Panc1 (cell line): Measurements from ENCODE around the gene H3-3A. TPM values are rescaled to one million over a fixed set of nuclear protein-coding genes. Genes with fewer than 3 reads are reported as not detected.
A peak's percentile ranks its signal among the peaks of the same experiment; 100 is the strongest.

Experiments
- ATAC-seq: fragments of 200-7000 bp; cut with Tn5 transposase; 2 replicates; pipeline ENCODE4 v1.9.1; 2020; ENCODE audit warnings: mild to moderate bottlenecking, moderate library complexity
- BruUV-seq: library from RNA; stranded (reverse); fragments of 400-500 nt; replicated peaks from 2 replicates; lab custom pipeline; 2021; lab: Mats Ljungman, UMichigan
- CTCF ChIA-PET: fragments of 300-600 bp; sonication (Branson Sonifier 250); formaldehyde crosslinking; loops from one replicate; lab custom pipeline; 2022; ENCODE audit warnings: antibody characterized with exemption; lab: Charles Lee
- POLR2A ChIA-PET: fragments of 300-600 bp; sonication (Branson Sonifier 250); formaldehyde crosslinking; loops from one replicate; lab custom pipeline; 2022; ENCODE audit warnings: antibody characterized with exemption; lab: Charles Lee
- DNase-seq: peaks from one replicate; pipeline ENCODE4 v3.0.0-alpha.2; 2010; ENCODE audit warnings: low read depth, low spot score
- H3K27ac ChIP-seq: 2 replicates; pipeline ENCODE4 v1.5.1; 2011; ENCODE audit warnings: mild to moderate bottlenecking, low read length, inconsistent platforms
- H3K27me3 ChIP-seq: fragments of 200-500 bp; sonication (Bioruptor generic); 2 replicates; pipeline ENCODE4 v1.6.0; 2014; ENCODE audit warnings: low read length, inconsistent platforms; ENCODE audit not compliant: control insufficient read depth, insufficient read depth
- H3K36me3 ChIP-seq: fragments of 200-500 bp; sonication (Bioruptor generic); 2 replicates; pipeline ENCODE4 v1.5.1; 2014; ENCODE audit warnings: inconsistent platforms, mild to moderate bottlenecking, low read length, moderate library complexity; ENCODE audit not compliant: control insufficient read depth, insufficient read depth
- H3K4me1 ChIP-seq: 2 replicates; pipeline ENCODE4 v1.5.1; 2011; ENCODE audit warnings: inconsistent platforms, mild to moderate bottlenecking, low read length, moderate library complexity; ENCODE audit not compliant: control insufficient read depth, insufficient read depth
- H3K4me3 ChIP-seq, 2 experiments: 2 replicates each; pipeline ENCODE4 v1.5.1; 2011 to 2012; ENCODE audit warnings: low read depth in 2 of 2, low read length in 2 of 2, mild to moderate bottlenecking in 2 of 2, inconsistent platforms in 1 of 2, moderate library complexity in 1 of 2
- H3K9me3 ChIP-seq: fragments of 200-500 bp; sonication (Bioruptor generic); 2 replicates; pipeline ENCODE4 v1.5.1; 2014; ENCODE audit warnings: low read depth, mild to moderate bottlenecking, inconsistent platforms, low read length, moderate library complexity; ENCODE audit not compliant: control insufficient read depth, insufficient read depth
- POLR2AphosphoS5 ChIP-seq: IDR thresholded peaks from 2 replicates; pipeline ENCODE4 v1.6.1; 2012; ENCODE audit warnings: mild to moderate bottlenecking, low read depth, low read length, moderate library complexity
- REST ChIP-seq, 2 experiments: IDR thresholded peaks; 2 replicates each; pipeline ENCODE4 v1.6.1; 2011 to 2012; ENCODE audit warnings: low read depth in 2 of 2, control low read depth in 1 of 2, low read length in 1 of 2, mild to moderate bottlenecking in 1 of 2, moderate library complexity in 1 of 2; ENCODE audit not compliant: insufficient read depth in 1 of 2
- SIN3A ChIP-seq: IDR thresholded peaks from 2 replicates; pipeline ENCODE4 v1.6.1; 2012; ENCODE audit warnings: low read depth, mild to moderate bottlenecking, low read length, moderate library complexity, borderline replicate concordance; ENCODE audit not compliant: insufficient read depth
- TCF7L2 ChIP-seq: IDR thresholded peaks from 2 replicates; pipeline ENCODE4 v1.6.1; 2011; ENCODE audit warnings: mild to moderate bottlenecking, low read depth, low read length, inconsistent platforms
- in situ Hi-C: cut with HindIII; loops from 2 replicates; pipeline ENCODE4 v1.10.0; 2016; ENCODE audit warnings: low sequenced_read_pairs, low pct_unique_long_range_greater_than_20kb
- intact Hi-C: fragments of 100-400 bp; cut with micrococcal nuclease; formaldehyde crosslinking; loops from one replicate; pipeline ENCODE4 v1.10.0; 2022; ENCODE audit not compliant: unreplicated experiment
- total RNA-seq: library from RNA; stranded (reverse); gene quantifications from one replicate; pipeline ENCODE4 v1.2.1, GENCODE V29; 2021; ENCODE audit not compliant: unreplicated experiment
- TF ChIP-seq, protein P1 (sequence below): fragments of 450-650 bp; IDR thresholded peaks from 2 replicates; pipeline ENCODE4 v1.5.1; 2017; ENCODE audit warnings: mild to moderate bottlenecking

The H3-3A gene
- total RNA-seq, 1 experiment from 2014 or later: 404 TPM

DNA sequence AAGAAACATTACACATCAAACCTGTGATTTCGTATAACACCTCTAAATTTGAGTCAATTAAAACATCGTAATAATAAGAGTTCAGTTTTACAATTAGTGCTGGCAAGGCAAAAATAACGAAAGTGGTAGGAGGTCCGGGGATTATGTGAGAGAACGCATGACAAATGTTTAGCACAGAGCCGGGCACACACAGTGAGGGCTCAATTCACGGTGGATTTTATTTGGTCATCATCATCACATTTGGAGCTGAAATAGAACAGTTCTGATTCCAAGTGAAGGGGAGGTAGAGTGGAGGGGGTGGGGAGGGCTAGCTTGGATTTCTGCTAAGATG, 20.0 kb downstream of the H3-3A start:
- in situ Hi-C loops: no loop called here

DNA sequence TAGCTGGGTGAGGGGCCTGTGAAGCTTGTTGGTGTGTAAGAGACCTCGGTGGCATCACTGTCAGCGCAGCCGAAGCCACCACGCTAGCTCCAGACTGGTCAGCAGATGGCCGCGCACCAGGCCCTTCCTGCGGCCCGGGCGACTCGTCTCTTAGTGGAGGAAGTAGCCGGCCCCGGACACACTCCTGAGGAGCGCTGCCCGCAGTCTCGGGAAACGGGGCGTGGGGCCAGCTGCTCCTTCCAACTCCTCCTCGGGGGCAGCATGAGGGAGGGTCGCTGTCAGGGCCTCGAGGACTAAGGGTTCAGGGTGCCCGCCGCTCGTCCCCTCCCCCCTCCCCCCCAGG, 20.4 kb downstream of the H3-3A start:
- TF ChIP-seq TCF7L2 (no peak), SIN3A (no peak), REST (IDR thresholded peaks at IDR 0.05; ENCODE audit: insufficient read depth in 1 of 2, low read depth in 2 of 2, low read length in 1 of 2) (no peak), POLR2AphosphoS5 (no peak)
- TF ChIP-seq, protein P1, sequence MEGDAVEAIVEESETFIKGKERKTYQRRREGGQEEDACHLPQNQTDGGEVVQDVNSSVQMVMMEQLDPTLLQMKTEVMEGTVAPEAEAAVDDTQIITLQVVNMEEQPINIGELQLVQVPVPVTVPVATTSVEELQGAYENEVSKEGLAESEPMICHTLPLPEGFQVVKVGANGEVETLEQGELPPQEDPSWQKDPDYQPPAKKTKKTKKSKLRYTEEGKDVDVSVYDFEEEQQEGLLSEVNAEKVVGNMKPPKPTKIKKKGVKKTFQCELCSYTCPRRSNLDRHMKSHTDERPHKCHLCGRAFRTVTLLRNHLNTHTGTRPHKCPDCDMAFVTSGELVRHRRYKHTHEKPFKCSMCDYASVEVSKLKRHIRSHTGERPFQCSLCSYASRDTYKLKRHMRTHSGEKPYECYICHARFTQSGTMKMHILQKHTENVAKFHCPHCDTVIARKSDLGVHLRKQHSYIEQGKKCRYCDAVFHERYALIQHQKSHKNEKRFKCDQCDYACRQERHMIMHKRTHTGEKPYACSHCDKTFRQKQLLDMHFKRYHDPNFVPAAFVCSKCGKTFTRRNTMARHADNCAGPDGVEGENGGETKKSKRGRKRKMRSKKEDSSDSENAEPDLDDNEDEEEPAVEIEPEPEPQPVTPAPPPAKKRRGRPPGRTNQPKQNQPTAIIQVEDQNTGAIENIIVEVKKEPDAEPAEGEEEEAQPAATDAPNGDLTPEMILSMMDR: no peak
- peak; percentile 85 for ATAC-seq
- H3K27ac ChIP-seq: peak overlapping the region; percentile 72; the same call in 1 of the 2 replicates
- BruUV-seq: no TSS peak
- H3K27me3 ChIP-seq: no peaks in the 10 kb centered on the region
- ChIA-PET POLR2A (no interaction called here), CTCF (interaction anchor here (0.6 to 1.4 kb wide), 2 partner anchors 18 to 85 kb away, joined by 3 to 4 read pairs; no protein-coding TSS in a partner anchor)
- in situ Hi-C loops (no loop called here), intact Hi-C loops (no loop called here)
- H3K4me1 ChIP-seq: peaks cover 5% of the 10 kb centered on the region; the same call in 1 of the 2 replicates
- H3K36me3 ChIP-seq: no peaks in the 10 kb centered on the region
- H3K4me3 ChIP-seq: peak overlapping the region; percentile 72 to 74
- no peak for DNase-seq
- no peaks in the 10 kb centered on the region for H3K9me3 ChIP-seq

More for the DNA sequence above, 20.0 kb downstream of the H3-3A start:
- H3K27me3 ChIP-seq: no peaks in the 10 kb centered on the region
- peaks cover 5% of the 10 kb centered on the region; the same call in 1 of the 2 replicates for H3K4me1 ChIP-seq
- no peak for TF ChIP-seq REST (IDR thresholded peaks at IDR 0.05; ENCODE audit: insufficient read depth in 1 of 2, low read depth in 2 of 2, low read length in 1 of 2)
- TF ChIP-seq, protein P1: no peak
- no peak for TF ChIP-seq POLR2AphosphoS5
- no peak for TF ChIP-seq SIN3A
- no peak for TF ChIP-seq TCF7L2
- H3K4me3 ChIP-seq: peak overlapping the region; percentile 72 to 74
- no TSS peak for BruUV-seq
- DNase-seq: no peak
- ATAC-seq: peak; percentile 4
- H3K36me3 ChIP-seq: no peaks in the 10 kb centered on the region
- no peak overlapping the region; the same call in 1 of the 2 replicates for H3K27ac ChIP-seq
- H3K9me3 ChIP-seq: no peaks in the 10 kb centered on the region
- POLR2A ChIA-PET: no interaction called here
- CTCF ChIA-PET: interaction anchor here (0.6 to 1.4 kb wide), 2 partner anchors 18 to 86 kb away, joined by 3 to 4 read pairs; no protein-coding TSS in a partner anchor
- intact Hi-C loops: no loop called here
